Embryonic facial prominence (tissue), 1 donor: ENCODE results near the gene GASK1A.

ENCODE experiments used
- DNase-seq: peaks from one replicate; pipeline ENCODE4 v3.0.0-alpha.2; 2016; ENCODE audit errors: extremely low spot score

The GASK1A gene

GRCh38 chr3:43013256-43013655 is 34.1 kb downstream of the GASK1A start:
- no peak for DNase-seq

GRCh38 chr3:43013743-43014155 is 34.6 kb downstream of the GASK1A start:
- DNase-seq = no peak

- no peak for DNase-seq
Measured at GRCh38 chr3:43014241-43014640, 35.1 kb downstream of the GASK1A start.

- DNase-seq = no peak
Measured at GRCh38 chr3:43014956-43015355, 35.8 kb downstream of the GASK1A start.

GRCh38 chr3:43015572-43015971 is 36.5 kb downstream of the GASK1A start:
- DNase-seq = no peak

GRCh38 chr3:43015991-43016865 is 37.1 kb downstream of the GASK1A start:
- no peak for DNase-seq

GRCh38 chr3:43017004-43017403 is 37.9 kb downstream of the GASK1A start:
- DNase-seq = no peak

- DNase-seq = no peak
Measured at GRCh38 chr3:43017593-43018195, 38.6 kb downstream of the GASK1A start.

GRCh38 chr3:43018246-43018645 is 39.1 kb downstream of the GASK1A start:
- DNase-seq = no peak

GRCh38 chr3:43019006-43019809 is 40.1 kb downstream of the GASK1A start:
- DNase-seq = peak; percentile 38

- DNase-seq = no peak
Measured at GRCh38 chr3:43019826-43020225, 40.7 kb downstream of the GASK1A start.

- no peak for DNase-seq
Measured at GRCh38 chr3:43021186-43021585, 42.1 kb downstream of the GASK1A start.

- DNase-seq = no peak
Measured at GRCh38 chr3:43022121-43022520, 43.0 kb downstream of the GASK1A start.

GRCh38 chr3:43023066-43023465 is 44.0 kb downstream of the GASK1A start:
- DNase-seq = no peak

GRCh38 chr3:43023746-43024145 is 44.6 kb downstream of the GASK1A start:
- no peak for DNase-seq

GRCh38 chr3:43024181-43024885 is 45.2 kb downstream of the GASK1A start:
- no peak for DNase-seq

- no peak for DNase-seq
Measured at GRCh38 chr3:43025423-43025822, 46.3 kb downstream of the GASK1A start.

- no peak for DNase-seq
Measured at GRCh38 chr3:43028001-43028400, 48.9 kb downstream of the GASK1A start.

- no peak for DNase-seq
Measured at GRCh38 chr3:43028678-43029490, 49.8 kb downstream of the GASK1A start.

- DNase-seq = no peak
Measured at GRCh38 chr3:43030162-43030935, 51.2 kb downstream of the GASK1A start.
